ENCODE data around the gene BEND2.

Gene BEND2

DNA sequence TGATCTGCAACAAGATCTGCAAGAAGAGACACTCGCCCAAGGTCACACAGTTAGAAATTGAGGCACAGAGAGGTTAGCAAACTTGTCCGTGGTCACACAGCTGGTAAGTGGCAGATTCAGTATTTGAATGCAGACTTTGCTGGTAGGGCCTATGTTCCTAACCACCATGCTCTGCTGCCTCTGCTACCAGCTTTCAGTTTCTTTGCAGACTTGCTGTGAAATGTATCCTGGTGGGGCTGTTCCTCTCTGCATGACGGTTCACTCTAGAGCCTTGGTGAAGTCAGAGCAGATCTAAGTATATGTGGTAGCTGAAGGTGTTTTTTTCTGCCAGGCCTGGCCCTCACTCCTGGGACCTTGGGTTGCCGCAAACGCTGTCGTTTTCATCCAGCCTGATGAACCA lies 87.1 kb downstream of the BEND2 start:
- no peak for DNase-seq

DNA sequence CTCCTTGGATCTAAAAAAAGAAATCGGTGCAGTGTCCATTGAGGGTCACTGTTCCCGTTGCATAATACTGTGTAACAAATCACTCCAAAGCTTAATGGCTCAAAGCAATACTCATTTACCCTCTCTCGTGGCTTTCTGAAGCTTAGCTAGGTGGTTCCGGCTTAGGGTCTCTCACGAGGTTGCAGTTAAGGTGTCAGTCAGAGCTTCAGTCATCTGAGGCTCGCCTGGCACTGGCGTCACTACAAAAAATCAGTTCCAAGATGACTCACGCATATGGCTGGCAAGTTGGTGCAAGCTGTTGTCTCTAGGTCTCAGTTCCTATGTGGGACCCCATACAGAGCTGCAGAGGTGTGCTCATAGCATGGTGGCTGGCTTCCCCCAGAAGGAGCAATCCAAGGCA lies 91.0 kb downstream of the BEND2 start:
- DNase-seq = no peak

DNA sequence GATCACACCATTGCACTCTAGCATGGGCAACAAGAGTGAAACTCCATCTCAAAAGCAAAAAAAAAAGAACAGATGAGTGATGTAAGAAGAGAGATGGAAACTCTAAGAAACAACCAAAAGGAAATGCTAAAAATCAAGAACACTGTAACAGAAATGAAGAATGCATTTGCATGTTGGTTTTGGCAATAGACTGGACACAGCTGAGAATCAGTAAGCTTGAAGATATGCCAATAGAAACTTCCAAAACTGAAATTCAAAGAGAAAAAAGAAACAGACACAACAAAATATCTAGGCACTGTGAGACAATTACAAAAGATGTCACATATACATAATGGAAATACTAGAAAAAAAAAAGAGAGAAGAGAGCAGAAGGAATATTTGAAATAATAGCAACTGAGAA lies 93.7 kb downstream of the BEND2 start:
- no peak for DNase-seq

DNA sequence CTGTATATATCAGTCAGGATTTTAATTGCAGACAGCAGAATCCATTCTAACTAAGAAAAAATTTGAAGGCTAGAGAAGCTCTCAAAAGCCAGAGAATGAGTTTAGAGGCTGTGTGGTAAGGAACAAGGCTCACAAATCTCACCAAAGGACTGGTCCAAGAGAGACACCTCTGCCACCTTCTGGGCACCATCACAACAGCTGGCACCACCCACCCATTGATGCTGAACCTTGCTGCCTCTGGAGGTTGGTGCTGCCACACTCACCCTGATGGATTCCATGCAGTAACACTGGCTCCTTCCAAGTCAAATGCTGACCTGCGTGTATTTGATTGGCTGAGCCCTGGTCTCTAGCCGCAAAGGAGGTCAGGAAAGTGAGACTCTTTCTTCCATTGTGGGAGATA lies 100.8 kb downstream of the BEND2 start:
- no peak for DNase-seq

All from activated CD4-positive, alpha-beta T cell treated with anti-CD3 and anti-CD28 coated beads for 1 hour (primary cell).